Progenitor cell of endocrine pancreas (in vitro differentiated cells): ENCODE data around the gene CFAP161. TPM values are rescaled to one million over a fixed set of nuclear protein-coding genes. Genes with fewer than 3 reads are reported as not detected.

Source experiments
- DNase-seq: peaks from one replicate; pipeline ENCODE4 v3.0.0; 2021; ENCODE audit warnings: low spot score; ENCODE audit not compliant: unreplicated experiment
- H3K27ac Mint-ChIP-seq: 2 replicates; pipeline ENCODE4 v1.8.0; 2021; ENCODE audit warnings: mild to moderate bottlenecking, moderate library complexity, mixed read lengths
- H3K27me3 Mint-ChIP-seq: 2 replicates; pipeline ENCODE4 v1.8.0; 2021; ENCODE audit warnings: mixed read lengths
- H3K36me3 Mint-ChIP-seq: 2 replicates; pipeline ENCODE4 v1.8.0; 2022; ENCODE audit warnings: mixed read lengths; ENCODE audit not compliant: insufficient read depth
- H3K4me1 Mint-ChIP-seq: 2 replicates; pipeline ENCODE4 v1.8.0; 2021; ENCODE audit warnings: low read depth, mixed read lengths
- H3K4me3 Mint-ChIP-seq: 2 replicates; pipeline ENCODE4 v1.8.0; 2021; ENCODE audit warnings: low read depth, mild to moderate bottlenecking, moderate library complexity, mixed read lengths
- H3K9me3 Mint-ChIP-seq: 2 replicates; pipeline ENCODE4 v1.8.0; 2021; ENCODE audit warnings: low read depth, mixed read lengths
- total RNA-seq: library from RNA; stranded (reverse); gene quantifications from 2 replicates; pipeline ENCODE4 v1.2.1, GENCODE V29; 2021
- TF ChIP-seq, protein P1 (sequence below): fragments of 200-600 bp; sonication (generic); IDR thresholded peaks from one replicate; pipeline ENCODE4 v1.5.0; 2021; ENCODE audit warnings: antibody characterized with exemption, mild to moderate bottlenecking; ENCODE audit not compliant: unreplicated experiment

CFAP161 gene
- total RNA-seq, 1 donor from 2014 or later = not detected

DNA sequence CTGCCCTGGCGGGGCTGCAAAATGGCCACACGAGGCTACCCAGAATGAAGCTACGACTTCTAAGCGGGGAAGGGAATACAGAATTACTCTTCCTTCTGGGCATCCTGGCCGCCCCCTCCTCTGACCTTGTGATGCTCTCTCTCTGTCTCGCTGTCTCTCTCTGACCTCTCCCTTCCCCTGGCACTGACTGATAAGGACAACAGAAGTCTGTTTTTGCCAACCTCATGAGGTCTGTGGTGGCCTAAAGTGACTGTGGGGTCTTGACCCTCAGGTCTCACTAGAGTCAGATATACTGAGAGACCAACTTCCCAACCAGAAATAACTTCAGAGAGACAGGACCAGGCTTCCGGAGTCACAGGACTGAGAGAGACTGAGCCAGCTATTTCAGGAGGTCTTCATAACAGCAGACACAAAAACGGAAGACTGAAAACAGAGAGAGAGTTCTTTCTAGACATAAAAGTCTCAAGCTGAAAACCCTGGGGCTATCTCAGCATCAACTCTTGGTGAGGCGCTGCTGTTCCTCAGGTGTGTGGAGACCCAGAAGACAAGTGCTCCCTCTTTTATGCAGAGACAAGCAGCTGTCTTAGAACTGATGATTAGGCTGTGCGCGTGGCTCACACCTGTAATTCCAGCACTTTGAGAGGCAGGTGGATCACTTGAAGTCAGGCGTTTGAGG, 38.2 kb upstream of the CFAP161 start:
- Mint-ChIP-seq H3K4me1 (no peaks in the 10 kb centered on the region), H3K27ac (no peak overlapping the region), H3K36me3 (no peaks in the 10 kb centered on the region), H3K4me3 (no peak overlapping the region), H3K27me3 (peaks cover 32% of the 10 kb centered on the region), H3K9me3 (no peaks in the 10 kb centered on the region)
- no peak for DNase-seq
- TF ChIP-seq, protein P1, sequence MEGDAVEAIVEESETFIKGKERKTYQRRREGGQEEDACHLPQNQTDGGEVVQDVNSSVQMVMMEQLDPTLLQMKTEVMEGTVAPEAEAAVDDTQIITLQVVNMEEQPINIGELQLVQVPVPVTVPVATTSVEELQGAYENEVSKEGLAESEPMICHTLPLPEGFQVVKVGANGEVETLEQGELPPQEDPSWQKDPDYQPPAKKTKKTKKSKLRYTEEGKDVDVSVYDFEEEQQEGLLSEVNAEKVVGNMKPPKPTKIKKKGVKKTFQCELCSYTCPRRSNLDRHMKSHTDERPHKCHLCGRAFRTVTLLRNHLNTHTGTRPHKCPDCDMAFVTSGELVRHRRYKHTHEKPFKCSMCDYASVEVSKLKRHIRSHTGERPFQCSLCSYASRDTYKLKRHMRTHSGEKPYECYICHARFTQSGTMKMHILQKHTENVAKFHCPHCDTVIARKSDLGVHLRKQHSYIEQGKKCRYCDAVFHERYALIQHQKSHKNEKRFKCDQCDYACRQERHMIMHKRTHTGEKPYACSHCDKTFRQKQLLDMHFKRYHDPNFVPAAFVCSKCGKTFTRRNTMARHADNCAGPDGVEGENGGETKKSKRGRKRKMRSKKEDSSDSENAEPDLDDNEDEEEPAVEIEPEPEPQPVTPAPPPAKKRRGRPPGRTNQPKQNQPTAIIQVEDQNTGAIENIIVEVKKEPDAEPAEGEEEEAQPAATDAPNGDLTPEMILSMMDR = no peak

DNA sequence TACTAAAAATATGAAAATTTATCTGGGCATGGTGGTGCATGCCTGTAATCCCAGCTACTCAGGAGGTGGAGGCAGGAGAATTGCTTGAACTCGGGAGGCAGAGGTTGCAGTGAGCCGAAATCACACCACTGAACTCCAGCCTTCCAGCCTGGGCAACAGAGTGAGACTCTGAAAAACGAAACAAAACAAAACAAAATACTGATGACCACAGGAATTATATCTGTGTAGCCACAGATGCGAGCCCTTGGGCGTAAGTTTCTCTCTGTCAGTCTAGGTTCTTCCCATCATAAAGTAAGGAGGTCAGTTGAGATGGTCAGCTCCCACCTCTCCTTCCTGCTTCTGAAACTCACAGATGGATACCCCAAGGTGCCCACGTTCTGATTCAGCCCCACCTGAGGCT, 37.7 kb upstream of the CFAP161 start:
- H3K27ac Mint-ChIP-seq = no peak overlapping the region
- H3K27me3 Mint-ChIP-seq = peaks cover 32% of the 10 kb centered on the region
- TF ChIP-seq, protein P1 = no peak
- H3K9me3 Mint-ChIP-seq = no peaks in the 10 kb centered on the region
- H3K4me1 Mint-ChIP-seq = no peaks in the 10 kb centered on the region
- no peak for DNase-seq
- H3K36me3 Mint-ChIP-seq = no peaks in the 10 kb centered on the region
- no peak overlapping the region for H3K4me3 Mint-ChIP-seq

DNA sequence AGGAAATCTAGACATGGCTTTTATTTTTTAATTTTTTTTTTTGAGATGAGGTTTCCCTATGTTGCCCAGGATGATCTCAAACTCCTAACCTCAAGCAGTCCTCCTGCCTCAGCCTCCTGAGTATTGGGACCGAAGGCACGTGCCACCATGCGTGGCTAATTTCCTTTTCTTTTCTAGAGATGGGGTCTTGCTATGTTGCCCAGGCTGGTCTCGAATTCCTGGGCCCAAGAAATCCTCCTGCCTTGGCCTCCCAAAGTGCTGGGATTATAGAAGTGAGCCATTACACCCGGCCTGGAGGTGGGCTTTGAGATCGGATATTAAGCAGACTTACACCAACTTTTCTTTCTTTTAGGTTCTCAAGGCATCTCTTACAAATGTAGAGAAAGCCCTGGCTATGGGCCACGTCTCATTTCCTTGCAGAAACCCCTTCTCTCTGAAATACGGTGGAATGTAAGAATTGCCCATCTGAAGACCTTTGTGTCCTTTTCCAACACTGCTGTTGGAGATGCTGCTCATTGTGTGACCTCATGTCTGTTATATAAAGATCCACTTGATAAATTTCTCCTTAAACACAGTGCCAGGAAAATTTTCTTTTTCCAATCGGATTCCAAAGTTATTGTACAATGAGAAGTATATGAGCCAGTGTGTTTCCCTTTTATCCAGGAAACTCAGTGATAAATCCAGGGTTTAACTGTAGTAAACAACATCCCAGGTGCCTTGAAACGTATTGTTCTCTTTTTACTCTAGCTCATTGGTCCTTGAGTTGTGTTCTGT, 36.8 kb upstream of the CFAP161 start:
- DNase-seq = no peak
- TF ChIP-seq, protein P1 = no peak
- H3K27me3 Mint-ChIP-seq = peaks cover 33% of the 10 kb centered on the region
- no peaks in the 10 kb centered on the region for H3K9me3 Mint-ChIP-seq
- H3K36me3 Mint-ChIP-seq = no peaks in the 10 kb centered on the region
- no peaks in the 10 kb centered on the region for H3K4me1 Mint-ChIP-seq
- no peak overlapping the region for H3K27ac Mint-ChIP-seq
- H3K4me3 Mint-ChIP-seq = no peak overlapping the region

DNA sequence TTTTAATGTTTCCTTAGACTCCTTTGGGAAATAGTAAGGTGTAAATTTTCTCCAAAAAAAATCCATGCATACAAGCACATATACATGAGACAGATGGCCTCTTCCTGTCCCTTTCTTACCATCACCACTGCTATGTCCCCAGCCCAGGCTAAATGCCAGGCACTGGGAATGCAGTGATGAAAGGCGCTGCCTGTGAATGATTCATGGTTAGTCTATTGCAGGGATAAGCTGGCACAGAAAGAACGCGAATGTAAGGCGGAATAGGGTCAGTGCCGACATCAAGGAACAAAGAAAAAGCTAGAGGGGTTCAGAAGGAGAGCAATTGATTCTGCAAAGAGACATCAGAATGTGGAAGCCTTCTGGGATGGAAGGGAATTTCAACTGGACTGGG, 36.2 kb upstream of the CFAP161 start:
- no peak for DNase-seq
- no peaks in the 10 kb centered on the region for H3K9me3 Mint-ChIP-seq
- H3K4me3 Mint-ChIP-seq = no peak overlapping the region
- peaks cover 36% of the 10 kb centered on the region for H3K27me3 Mint-ChIP-seq
- H3K27ac Mint-ChIP-seq = no peak overlapping the region
- H3K4me1 Mint-ChIP-seq = no peaks in the 10 kb centered on the region
- no peaks in the 10 kb centered on the region for H3K36me3 Mint-ChIP-seq
- TF ChIP-seq, protein P1 = no peak

DNA sequence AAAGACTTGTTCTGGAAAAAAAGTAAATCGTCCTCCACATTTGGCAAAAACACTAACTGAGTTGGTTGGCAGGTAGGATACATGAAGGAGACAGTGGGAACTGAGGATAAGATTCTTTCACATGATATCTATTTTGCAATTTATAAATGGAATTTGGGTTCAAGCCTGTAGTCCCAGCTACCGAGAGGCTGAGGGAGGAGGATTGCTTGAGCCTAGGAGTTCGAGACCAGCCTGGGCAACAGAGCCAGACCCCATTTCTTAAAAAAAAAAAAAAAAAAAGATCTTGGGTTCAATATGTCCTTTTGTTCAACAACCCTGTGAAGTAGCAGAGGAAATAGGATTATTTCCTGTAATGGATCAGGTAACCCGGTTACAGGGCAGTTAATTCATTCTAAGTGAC, 35.7 kb upstream of the CFAP161 start:
- Mint-ChIP-seq H3K27me3 (peaks cover 36% of the 10 kb centered on the region), H3K27ac (no peak overlapping the region), H3K36me3 (no peaks in the 10 kb centered on the region), H3K4me1 (no peaks in the 10 kb centered on the region), H3K9me3 (no peaks in the 10 kb centered on the region), H3K4me3 (no peak overlapping the region)
- TF ChIP-seq, protein P1 = no peak
- no peak for DNase-seq
